ENCODE data around the gene CRACDL.

CRACDL gene

DNA sequence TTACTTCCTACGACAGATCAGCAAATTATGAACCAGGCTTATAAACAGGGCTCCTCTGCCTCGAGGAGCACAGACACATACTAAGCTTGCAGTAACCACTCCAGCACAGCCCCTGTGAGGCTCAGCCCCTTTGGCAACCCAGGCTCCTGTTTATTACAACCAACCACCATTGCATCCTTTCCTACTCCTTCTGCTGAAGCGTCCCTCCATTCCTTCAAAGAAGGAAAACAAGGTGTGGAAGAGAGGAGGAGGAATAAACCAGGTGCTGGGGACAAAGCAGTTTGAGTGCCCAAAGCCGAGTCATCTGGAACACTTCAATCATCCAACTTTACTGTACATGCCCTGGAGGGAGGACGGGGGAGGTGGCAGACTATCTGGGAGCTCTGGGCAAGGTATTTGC is 117.9 kb downstream of the CRACDL start:
- no peak overlapping the region for H3K4me3 ChIP-seq (ENCODE audit: low read length)
- DNase-seq (ENCODE audit: low read depth) = no peak
- TF ChIP-seq, protein P1, sequence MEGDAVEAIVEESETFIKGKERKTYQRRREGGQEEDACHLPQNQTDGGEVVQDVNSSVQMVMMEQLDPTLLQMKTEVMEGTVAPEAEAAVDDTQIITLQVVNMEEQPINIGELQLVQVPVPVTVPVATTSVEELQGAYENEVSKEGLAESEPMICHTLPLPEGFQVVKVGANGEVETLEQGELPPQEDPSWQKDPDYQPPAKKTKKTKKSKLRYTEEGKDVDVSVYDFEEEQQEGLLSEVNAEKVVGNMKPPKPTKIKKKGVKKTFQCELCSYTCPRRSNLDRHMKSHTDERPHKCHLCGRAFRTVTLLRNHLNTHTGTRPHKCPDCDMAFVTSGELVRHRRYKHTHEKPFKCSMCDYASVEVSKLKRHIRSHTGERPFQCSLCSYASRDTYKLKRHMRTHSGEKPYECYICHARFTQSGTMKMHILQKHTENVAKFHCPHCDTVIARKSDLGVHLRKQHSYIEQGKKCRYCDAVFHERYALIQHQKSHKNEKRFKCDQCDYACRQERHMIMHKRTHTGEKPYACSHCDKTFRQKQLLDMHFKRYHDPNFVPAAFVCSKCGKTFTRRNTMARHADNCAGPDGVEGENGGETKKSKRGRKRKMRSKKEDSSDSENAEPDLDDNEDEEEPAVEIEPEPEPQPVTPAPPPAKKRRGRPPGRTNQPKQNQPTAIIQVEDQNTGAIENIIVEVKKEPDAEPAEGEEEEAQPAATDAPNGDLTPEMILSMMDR (conservative IDR thresholded peaks at IDR 0.05; ENCODE audit: low read depth, low read length) = no peak

- TF ChIP-seq, protein P1 (conservative IDR thresholded peaks at IDR 0.05; ENCODE audit: low read depth, low read length) = no peak
- DNase-seq (ENCODE audit: low read depth) = no peak
- H3K4me3 ChIP-seq (ENCODE audit: low read length) = no peak overlapping the region
These were observed 119.7 kb downstream of the CRACDL start for GRCh38 chr2:98816281-98816680.

GRCh38 chr2:98815795-98816194 is 120.2 kb downstream of the CRACDL start:
- H3K4me3 ChIP-seq (ENCODE audit: low read length) = no peak overlapping the region
- TF ChIP-seq, protein P1 (conservative IDR thresholded peaks at IDR 0.05; ENCODE audit: low read depth, low read length) = no peak
- no peak for DNase-seq (ENCODE audit: low read depth)

- DNase-seq (ENCODE audit: low read depth) = no peak
- no peak overlapping the region for H3K4me3 ChIP-seq (ENCODE audit: low read length)
- TF ChIP-seq, protein P1 (conservative IDR thresholded peaks at IDR 0.05; ENCODE audit: low read depth, low read length) = no peak
These were observed 124.3 kb downstream of the CRACDL start for GRCh38 chr2:98811766-98812165.

DNA sequence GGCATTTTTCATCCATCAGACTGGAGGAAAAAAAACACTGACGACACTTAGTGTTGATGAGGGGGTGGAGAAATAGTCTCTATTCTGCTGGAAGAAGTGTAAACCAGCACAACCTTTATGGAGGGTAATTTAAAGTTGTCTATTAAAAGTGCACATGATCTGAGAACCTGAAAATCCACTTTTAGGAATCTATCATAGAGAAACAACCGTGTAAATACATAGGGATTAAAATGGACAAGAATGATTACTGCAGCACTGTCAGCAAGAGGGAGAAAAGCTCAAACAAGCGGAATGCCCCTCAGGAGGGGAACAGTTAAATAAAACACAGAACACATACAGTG is 125.5 kb downstream of the CRACDL start:
- TF ChIP-seq, protein P1 (conservative IDR thresholded peaks at IDR 0.05; ENCODE audit: low read depth, low read length) = no peak
- H3K4me3 ChIP-seq (ENCODE audit: low read length) = no peak overlapping the region
- no peak for DNase-seq (ENCODE audit: low read depth)

DNA sequence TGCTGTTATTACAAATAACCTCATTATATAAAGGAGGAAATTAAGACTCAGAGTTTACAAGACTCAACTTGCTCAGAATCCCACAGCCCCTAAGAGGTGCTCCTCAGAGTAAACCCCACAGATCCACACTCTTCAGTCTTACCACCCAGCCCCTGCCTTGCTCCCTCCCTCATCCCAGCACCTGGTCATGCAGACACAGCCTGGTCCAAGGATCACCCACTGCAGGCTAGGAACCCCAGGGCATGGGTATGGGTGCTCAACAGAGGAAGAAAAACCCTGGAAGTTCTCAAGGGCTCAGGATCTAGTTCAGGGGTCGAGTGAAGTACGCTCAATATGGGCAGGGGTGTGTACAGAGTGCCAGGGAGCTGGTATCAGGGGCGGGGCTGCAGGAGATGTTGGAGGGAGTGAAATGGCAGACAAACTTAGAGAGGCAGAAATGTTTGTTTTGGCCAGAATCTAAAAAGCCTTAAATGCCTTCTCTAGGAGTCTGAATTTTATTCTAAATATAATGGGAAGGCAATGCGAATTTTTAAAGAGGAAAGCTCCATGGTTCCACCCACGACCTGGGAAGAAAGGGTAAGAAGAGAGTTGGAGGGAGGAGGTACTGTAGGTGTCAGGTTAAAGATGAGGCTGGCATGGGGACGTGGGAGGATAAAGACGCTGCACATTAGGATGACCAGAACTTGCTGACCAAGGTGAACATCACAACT is 126.0 kb downstream of the CRACDL start:
- TF ChIP-seq, protein P1 (conservative IDR thresholded peaks at IDR 0.05; ENCODE audit: low read depth, low read length) = no peak
- no peak overlapping the region for H3K4me3 ChIP-seq (ENCODE audit: low read length)
- no peak for DNase-seq (ENCODE audit: low read depth)

GRCh38 chr2:98809116-98809515 is 126.9 kb downstream of the CRACDL start:
- TF ChIP-seq, protein P1 (conservative IDR thresholded peaks at IDR 0.05; ENCODE audit: low read depth, low read length) = no peak
- H3K4me3 ChIP-seq (ENCODE audit: low read length) = no peak overlapping the region

More at GRCh38 chr2:98809116-98809515, 126.9 kb downstream of the CRACDL start:
- no peak for DNase-seq (ENCODE audit: low read depth)
